KMS-11 (cell line): ENCODE measurements around the gene FRZB.
A peak's percentile ranks its signal among the peaks of the same experiment; 100 is the strongest.

Experiments used
- H2AFZ ChIP-seq: fragments of 200-600 bp; sonication (generic); 2 replicates; pipeline ENCODE4 v1.6.1; 2016; ENCODE audit warnings: antibody characterized with exemption, mixed run types, low read depth
- H3K27ac ChIP-seq: fragments of 200-600 bp; sonication (generic); 2 replicates; pipeline ENCODE4 v1.6.1; 2016; ENCODE audit warnings: mild to moderate bottlenecking, mixed run types
- H3K27me3 ChIP-seq: fragments of 200-600 bp; sonication (generic); 2 replicates; pipeline ENCODE4 v1.6.1; 2017; ENCODE audit warnings: mild to moderate bottlenecking, low read depth, mixed run types, moderate library complexity; ENCODE audit not compliant: insufficient read depth
- H3K36me3 ChIP-seq: fragments of 200-600 bp; sonication (generic); 2 replicates; pipeline ENCODE4 v1.6.1; 2017; ENCODE audit warnings: mild to moderate bottlenecking, mixed run types; ENCODE audit not compliant: insufficient read depth
- H3K4me1 ChIP-seq: fragments of 200-600 bp; sonication (generic); 2 replicates; pipeline ENCODE4 v1.6.1; 2016; ENCODE audit warnings: mild to moderate bottlenecking, low read depth, mixed run types; ENCODE audit not compliant: poor library complexity, severe bottlenecking
- H3K4me2 ChIP-seq: fragments of 200-600 bp; sonication (generic); 2 replicates; pipeline ENCODE4 v1.7.0; 2016; ENCODE audit warnings: mild to moderate bottlenecking, mixed run types
- H3K4me3 ChIP-seq: fragments of 200-600 bp; sonication (generic); IDR thresholded peaks from 2 replicates; pipeline ENCODE4 v1.6.1; 2017; ENCODE audit warnings: low read depth, low read length, mixed read lengths; ENCODE audit not compliant: insufficient read depth
- H3K79me2 ChIP-seq: fragments of 200-600 bp; sonication (generic); 2 replicates; pipeline ENCODE4 v1.6.1; 2016; ENCODE audit warnings: low read depth, mixed run types; ENCODE audit not compliant: insufficient read depth
- H3K9ac ChIP-seq: fragments of 200-600 bp; sonication (generic); 2 replicates; pipeline ENCODE4 v1.6.1; 2016; ENCODE audit warnings: mild to moderate bottlenecking, mixed run types
- H4K20me1 ChIP-seq: fragments of 200-600 bp; sonication (generic); 2 replicates; pipeline ENCODE4 v1.6.1; 2016; ENCODE audit warnings: mild to moderate bottlenecking, mixed run types; ENCODE audit not compliant: insufficient read depth
- TF ChIP-seq, protein P1 (sequence below): fragments of 200-600 bp; sonication (generic); conservative IDR thresholded peaks from 2 replicates; pipeline ENCODE4 v1.6.1; 2017; ENCODE audit warnings: low read depth, mild to moderate bottlenecking, antibody characterized with exemption, low read length, moderate library complexity, mixed read lengths

FRZB gene

DNA sequence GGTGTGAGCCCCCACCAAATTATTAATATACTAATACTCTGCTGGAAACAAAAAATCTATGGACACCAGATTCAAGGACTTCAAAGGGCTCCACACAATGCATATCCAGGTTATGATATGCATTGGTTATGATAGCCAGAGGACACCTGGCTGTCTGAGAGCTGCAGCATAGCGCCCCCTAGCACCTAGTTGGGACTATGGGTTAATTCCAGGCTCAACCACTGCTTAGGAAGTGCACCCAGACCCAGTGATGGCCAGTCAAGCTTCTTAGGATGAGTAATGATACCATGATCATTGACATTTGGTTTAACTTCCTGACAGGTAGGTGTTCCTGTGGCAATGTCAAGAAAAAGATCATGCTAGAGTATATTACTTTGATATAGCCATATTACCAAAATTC is 3.8 kb upstream of the FRZB start:
- Histone ChIP-seq H4K20me1 (no peaks in the 10 kb centered on the region), H3K79me2 (no peaks in the 10 kb centered on the region), H3K9ac (no peak overlapping the region), H3K4me1 (peaks cover 3% of the 10 kb centered on the region), H3K4me2 (no peak overlapping the region), H3K4me3 (no peak overlapping the region), H2AFZ (no peak overlapping the region), H3K27ac (no peak overlapping the region), H3K36me3 (no peaks in the 10 kb centered on the region), H3K27me3 (no peaks in the 10 kb centered on the region)
- TF ChIP-seq, protein P1, sequence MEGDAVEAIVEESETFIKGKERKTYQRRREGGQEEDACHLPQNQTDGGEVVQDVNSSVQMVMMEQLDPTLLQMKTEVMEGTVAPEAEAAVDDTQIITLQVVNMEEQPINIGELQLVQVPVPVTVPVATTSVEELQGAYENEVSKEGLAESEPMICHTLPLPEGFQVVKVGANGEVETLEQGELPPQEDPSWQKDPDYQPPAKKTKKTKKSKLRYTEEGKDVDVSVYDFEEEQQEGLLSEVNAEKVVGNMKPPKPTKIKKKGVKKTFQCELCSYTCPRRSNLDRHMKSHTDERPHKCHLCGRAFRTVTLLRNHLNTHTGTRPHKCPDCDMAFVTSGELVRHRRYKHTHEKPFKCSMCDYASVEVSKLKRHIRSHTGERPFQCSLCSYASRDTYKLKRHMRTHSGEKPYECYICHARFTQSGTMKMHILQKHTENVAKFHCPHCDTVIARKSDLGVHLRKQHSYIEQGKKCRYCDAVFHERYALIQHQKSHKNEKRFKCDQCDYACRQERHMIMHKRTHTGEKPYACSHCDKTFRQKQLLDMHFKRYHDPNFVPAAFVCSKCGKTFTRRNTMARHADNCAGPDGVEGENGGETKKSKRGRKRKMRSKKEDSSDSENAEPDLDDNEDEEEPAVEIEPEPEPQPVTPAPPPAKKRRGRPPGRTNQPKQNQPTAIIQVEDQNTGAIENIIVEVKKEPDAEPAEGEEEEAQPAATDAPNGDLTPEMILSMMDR, result peak; percentile 68

DNA sequence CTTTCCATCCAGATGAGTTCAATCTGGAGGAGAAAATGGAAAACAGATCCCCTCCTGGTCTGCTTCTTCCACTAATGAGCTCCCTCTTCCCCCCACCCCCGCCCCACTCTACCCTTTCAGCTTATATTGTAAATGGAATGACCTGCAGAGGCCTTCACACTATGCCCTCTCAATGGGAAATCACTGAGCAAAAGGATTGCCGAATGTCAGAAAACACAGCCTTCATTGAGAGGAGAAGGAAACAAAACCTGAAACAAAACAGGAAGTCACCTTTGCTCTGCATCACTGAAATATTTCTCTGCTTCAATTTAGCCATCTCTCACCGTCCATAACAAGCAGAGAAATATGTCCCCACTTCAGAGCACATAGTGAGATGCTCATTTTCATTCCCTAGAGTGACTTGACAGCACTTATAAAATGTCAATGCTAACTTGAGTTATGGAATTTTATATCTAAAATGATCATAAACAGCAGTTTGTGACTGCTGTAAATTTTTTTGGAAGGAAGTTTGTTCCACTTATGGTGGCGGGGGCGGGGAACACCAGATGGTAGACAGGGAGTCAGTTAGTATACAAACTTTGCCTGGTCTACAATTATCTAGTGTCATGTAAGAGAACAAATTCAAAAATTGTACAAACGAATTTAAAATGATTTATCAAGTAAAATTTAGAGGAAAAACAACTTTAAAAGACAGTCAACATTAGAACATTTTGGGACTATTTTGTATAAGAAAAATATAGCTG is 1.8 kb upstream of the FRZB start:
- TF ChIP-seq, protein P1, result no peak
- H3K27me3 ChIP-seq, result no peaks in the 10 kb centered on the region
- peak overlapping the region; percentile 81; the same call in 1 of the 2 replicates for H2AFZ ChIP-seq
- H3K79me2 ChIP-seq, result no peaks in the 10 kb centered on the region
- H3K27ac ChIP-seq, result no peak overlapping the region
- H4K20me1 ChIP-seq, result no peaks in the 10 kb centered on the region
- no peak overlapping the region for H3K4me2 ChIP-seq
- H3K4me3 ChIP-seq, result no peak overlapping the region
- no peaks in the 10 kb centered on the region for H3K36me3 ChIP-seq
- peaks cover 3% of the 10 kb centered on the region for H3K4me1 ChIP-seq
- H3K9ac ChIP-seq, result no peak overlapping the region

DNA sequence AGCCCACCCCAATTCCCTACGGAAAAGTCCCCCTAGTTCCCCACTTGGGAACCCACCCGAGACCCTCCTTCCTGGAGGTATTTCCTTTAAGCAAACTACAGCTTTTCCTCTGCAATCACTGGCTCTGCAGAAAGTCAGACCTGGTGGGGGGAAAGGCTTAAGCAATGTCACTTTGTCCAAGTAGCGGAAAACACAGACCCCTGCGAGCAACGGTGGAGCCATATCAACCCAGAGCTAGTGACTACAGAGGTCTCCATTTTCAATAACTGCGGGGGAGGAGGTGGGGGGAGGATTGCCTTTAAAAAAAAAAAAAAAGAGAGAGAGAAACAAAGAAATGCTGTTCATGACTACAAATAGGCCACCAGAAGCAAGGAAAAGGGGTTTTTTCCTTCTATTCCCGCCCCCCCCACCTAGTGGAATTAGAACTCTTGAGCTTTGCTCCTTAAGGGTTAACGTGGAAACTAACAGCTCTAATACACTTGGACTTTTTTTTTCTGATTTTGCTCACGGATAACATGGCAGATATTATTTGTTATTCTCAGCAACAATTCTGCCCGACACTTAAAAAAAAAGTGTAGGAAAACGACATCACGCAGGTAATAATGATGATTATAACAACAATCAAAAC is 1.1 kb upstream of the FRZB start:
- peak overlapping the region; percentile 28; the same call in 1 of the 2 replicates for H3K9ac ChIP-seq
- peak overlapping the region; percentile 81 for H2AFZ ChIP-seq
- TF ChIP-seq, protein P1, result no peak
- peaks cover 3% of the 10 kb centered on the region for H3K4me1 ChIP-seq
- no peaks in the 10 kb centered on the region for H4K20me1 ChIP-seq
- peak overlapping the region; percentile 42 for H3K4me3 ChIP-seq
- no peaks in the 10 kb centered on the region for H3K27me3 ChIP-seq
- H3K27ac ChIP-seq, result no peak overlapping the region
- no peaks in the 10 kb centered on the region for H3K36me3 ChIP-seq
- peak overlapping the region; percentile 53 for H3K4me2 ChIP-seq
- no peaks in the 10 kb centered on the region for H3K79me2 ChIP-seq

DNA sequence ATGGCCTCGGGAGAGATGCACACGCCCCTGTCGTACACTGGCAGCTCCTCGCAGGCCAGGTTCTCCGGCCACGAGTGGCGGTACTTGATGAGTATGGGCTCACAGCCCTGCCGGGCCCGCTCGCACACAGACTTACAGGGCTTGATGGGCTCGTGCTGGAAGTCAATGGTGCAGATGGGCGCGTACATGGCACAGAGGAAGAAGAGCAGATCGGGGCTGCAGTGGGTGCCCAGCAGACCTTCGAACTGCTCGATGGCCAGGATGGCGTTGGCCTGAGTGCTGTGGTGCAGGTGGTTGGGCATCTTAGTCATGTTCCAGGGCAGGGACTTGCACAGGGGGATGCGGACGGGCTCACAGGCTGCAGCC is 359 bp downstream of the FRZB start:
- no peaks in the 10 kb centered on the region for H3K36me3 ChIP-seq
- H3K4me2 ChIP-seq, result no peak overlapping the region
- no peak overlapping the region for H3K4me3 ChIP-seq
- H3K9ac ChIP-seq, result no peak overlapping the region
- H3K79me2 ChIP-seq, result no peaks in the 10 kb centered on the region
- H3K27me3 ChIP-seq, result no peaks in the 10 kb centered on the region
- TF ChIP-seq, protein P1, result no peak
- peaks cover 3% of the 10 kb centered on the region for H3K4me1 ChIP-seq
- H4K20me1 ChIP-seq, result no peaks in the 10 kb centered on the region
- H2AFZ ChIP-seq, result 0 out of 2 replicates have a peak overlapping the region, but pooled peaks have one; percentile 81
- no peak overlapping the region for H3K27ac ChIP-seq
